IPS-20b (cell line): ENCODE results near the gene PHPT1.

Source experiments
- H3K27ac ChIP-seq: one replicate; pipeline ENCODE4 v1.5.1; 2013; ENCODE audit warnings: low read length
- H3K27me3 ChIP-seq: 2 replicates; pipeline ENCODE4 v1.6.1; 2013; ENCODE audit warnings: mild to moderate bottlenecking, low read length, inconsistent platforms; ENCODE audit not compliant: insufficient read depth
- H3K36me3 ChIP-seq: 2 replicates; pipeline ENCODE4 v1.6.1; 2013; ENCODE audit warnings: low read depth, mild to moderate bottlenecking, inconsistent platforms, low read length, moderate library complexity; ENCODE audit not compliant: insufficient read depth
- H3K4me1 ChIP-seq: 2 replicates; pipeline ENCODE4 v1.6.1; 2013; ENCODE audit warnings: mild to moderate bottlenecking, control low read depth, inconsistent platforms, low read length, moderate library complexity; ENCODE audit not compliant: insufficient read depth
- H3K4me3 ChIP-seq: 2 replicates; pipeline ENCODE4 v1.5.1; 2013; ENCODE audit warnings: mild to moderate bottlenecking, low read length, inconsistent platforms
- H3K9ac ChIP-seq: 2 replicates; pipeline ENCODE4 v1.6.1; 2013; ENCODE audit warnings: low read depth, mild to moderate bottlenecking, inconsistent platforms, low read length, moderate library complexity
- H3K9me3 ChIP-seq: 2 replicates; pipeline ENCODE4 v1.6.1; 2013; ENCODE audit warnings: mild to moderate bottlenecking, low read depth, low read length, inconsistent platforms; ENCODE audit not compliant: insufficient read depth

The PHPT1 gene

GRCh38 chr9:136825295-136826187 is 23.7 kb upstream of the PHPT1 start:
- H3K4me1 ChIP-seq = peaks cover 8% of the 10 kb centered on the region; the same call in 1 of the 2 replicates
- H3K27ac ChIP-seq = no peak overlapping the region
- H3K36me3 ChIP-seq = peaks cover 66% of the 10 kb centered on the region
- H3K9ac ChIP-seq = no peak overlapping the region
- 0 out of 2 replicates have a peak, but pooled peaks cover 4% of the 10 kb centered on the region for H3K27me3 ChIP-seq
- H3K9me3 ChIP-seq = no peaks in the 10 kb centered on the region
- no peak overlapping the region for H3K4me3 ChIP-seq

GRCh38 chr9:136826188-136826541 is 23.0 kb upstream of the PHPT1 start:
- Histone ChIP-seq H3K9me3 (no peaks in the 10 kb centered on the region), H3K9ac (no peak overlapping the region), H3K36me3 (peaks cover 73% of the 10 kb centered on the region), H3K4me1 (peaks cover 4% of the 10 kb centered on the region; the same call in 1 of the 2 replicates), H3K27me3 (no peaks in the 10 kb centered on the region), H3K4me3 (no peak overlapping the region), H3K27ac (no peak overlapping the region)

- Histone ChIP-seq H3K9ac (no peak overlapping the region), H3K4me1 (peaks cover 4% of the 10 kb centered on the region; the same call in 1 of the 2 replicates), H3K27me3 (no peaks in the 10 kb centered on the region), H3K4me3 (no peak overlapping the region), H3K9me3 (no peaks in the 10 kb centered on the region), H3K27ac (no peak overlapping the region), H3K36me3 (peaks cover 80% of the 10 kb centered on the region)
Measured at GRCh38 chr9:136826703-136827582, 22.3 kb upstream of the PHPT1 start.

- Histone ChIP-seq H3K4me1 (no peaks in the 10 kb centered on the region), H3K27me3 (no peaks in the 10 kb centered on the region), H3K27ac (no peak overlapping the region), H3K36me3 (peaks cover 90% of the 10 kb centered on the region), H3K4me3 (no peak overlapping the region), H3K9ac (no peak overlapping the region), H3K9me3 (no peaks in the 10 kb centered on the region)
Measured at GRCh38 chr9:136827794-136828473, 21.3 kb upstream of the PHPT1 start.

- H3K4me3 ChIP-seq = no peak overlapping the region
- H3K27me3 ChIP-seq = no peaks in the 10 kb centered on the region
- H3K4me1 ChIP-seq = no peaks in the 10 kb centered on the region
- no peak overlapping the region for H3K27ac ChIP-seq
- no peak overlapping the region for H3K9ac ChIP-seq
- no peaks in the 10 kb centered on the region for H3K9me3 ChIP-seq
- peaks cover 87% of the 10 kb centered on the region for H3K36me3 ChIP-seq
Measured at GRCh38 chr9:136828474-136829140, 20.6 kb upstream of the PHPT1 start.

GRCh38 chr9:136829412-136829811 is 19.8 kb upstream of the PHPT1 start:
- H3K36me3 ChIP-seq = peaks cover 85% of the 10 kb centered on the region
- no peak overlapping the region for H3K4me3 ChIP-seq
- H3K27me3 ChIP-seq = no peaks in the 10 kb centered on the region
- no peaks in the 10 kb centered on the region for H3K9me3 ChIP-seq
- no peak overlapping the region for H3K9ac ChIP-seq
- H3K4me1 ChIP-seq = no peaks in the 10 kb centered on the region
- H3K27ac ChIP-seq = no peak overlapping the region

GRCh38 chr9:136829981-136830885 is 19.0 kb upstream of the PHPT1 start:
- no peaks in the 10 kb centered on the region for H3K27me3 ChIP-seq
- no peaks in the 10 kb centered on the region for H3K9me3 ChIP-seq
- peaks cover 77% of the 10 kb centered on the region for H3K36me3 ChIP-seq
- H3K4me3 ChIP-seq = no peak overlapping the region
- no peak overlapping the region for H3K9ac ChIP-seq
- no peaks in the 10 kb centered on the region for H3K4me1 ChIP-seq
- H3K27ac ChIP-seq = no peak overlapping the region

GRCh38 chr9:136831002-136831719 is 18.0 kb upstream of the PHPT1 start:
- Histone ChIP-seq H3K36me3 (peaks cover 68% of the 10 kb centered on the region), H3K4me3 (no peak overlapping the region), H3K9ac (no peak overlapping the region), H3K9me3 (no peaks in the 10 kb centered on the region), H3K27me3 (no peaks in the 10 kb centered on the region), H3K4me1 (no peaks in the 10 kb centered on the region), H3K27ac (no peak overlapping the region)

- H3K4me1 ChIP-seq = no peaks in the 10 kb centered on the region
- H3K9ac ChIP-seq = no peak overlapping the region
- H3K9me3 ChIP-seq = no peaks in the 10 kb centered on the region
- H3K4me3 ChIP-seq = no peak overlapping the region
- H3K27me3 ChIP-seq = no peaks in the 10 kb centered on the region
- H3K27ac ChIP-seq = no peak overlapping the region
- peaks cover 65% of the 10 kb centered on the region for H3K36me3 ChIP-seq
Measured at GRCh38 chr9:136831720-136832104, 17.5 kb upstream of the PHPT1 start.

GRCh38 chr9:136832581-136832980 is 16.6 kb upstream of the PHPT1 start:
- no peaks in the 10 kb centered on the region for H3K9me3 ChIP-seq
- H3K27ac ChIP-seq = no peak overlapping the region
- H3K4me1 ChIP-seq = no peaks in the 10 kb centered on the region
- no peak overlapping the region for H3K9ac ChIP-seq
- H3K27me3 ChIP-seq = no peaks in the 10 kb centered on the region
- H3K36me3 ChIP-seq = peaks cover 56% of the 10 kb centered on the region
- H3K4me3 ChIP-seq = no peak overlapping the region
